ENCODE results near the gene OSBP2.

DNA sequence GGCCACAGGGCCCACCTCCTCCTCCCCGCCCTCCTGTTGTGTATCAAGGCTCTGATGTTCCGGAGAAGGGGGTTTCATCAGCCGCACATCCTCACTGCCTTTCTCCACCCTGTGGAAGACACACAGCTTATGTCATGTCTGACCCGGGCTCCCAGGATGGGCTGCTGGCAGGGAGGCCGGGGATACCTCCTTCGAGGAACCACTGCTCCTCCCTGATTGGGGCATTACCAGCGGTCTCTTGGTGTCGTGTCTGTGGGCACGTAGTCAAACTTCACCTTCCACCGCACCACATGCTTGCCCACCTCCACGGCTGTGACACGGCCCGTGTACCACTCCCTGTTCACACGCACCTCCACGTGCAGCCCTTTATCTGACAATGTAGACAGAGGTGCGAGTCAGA lies 238.0 kb downstream of the OSBP2 start:
- TF ChIP-seq GATA3 (IDR thresholded peaks at IDR 0.05; ENCODE audit: low read depth, low read length) (no peak), GATA2 (IDR thresholded peaks at IDR 0.05; ENCODE audit: low read depth, low read length) (no peak)
